Measurements from ENCODE around the gene GRM3. TPM values are rescaled to one million over a fixed set of nuclear protein-coding genes. Genes with fewer than 3 reads are reported as not detected.

The GRM3 gene
- total and polyA plus RNA-seq, 2 of the 13 experiments (the other 11 are each of a cell fraction or from before 2014, with no cell fraction given), result not detected

- Histone ChIP-seq H4K20me1 (ENCODE audit: insufficient read depth, low read length) (no peaks in the 10 kb centered on the region), H3K4me1 (ENCODE audit: insufficient read depth, low read length) (peaks cover 27% of the 10 kb centered on the region), H3K4me2 (ENCODE audit: low read depth, low read length) (no peak overlapping the region), H3K36me3 (replicated peaks in 1 of 2; ENCODE audit: control insufficient read depth in 1 of 2, insufficient read depth in 2 of 2, low read length in 2 of 2) (no peaks in the 10 kb centered on the region), H3K9ac (ENCODE audit: insufficient read depth, low read depth, low read length) (no peak overlapping the region), H3K9me3 (ENCODE audit: low read length) (no peaks in the 10 kb centered on the region), H3K27ac (ENCODE audit: extremely low read length, insufficient read depth, low read length) (no peak overlapping the region), H3K79me2 (ENCODE audit: insufficient read depth, low read length) (no peaks in the 10 kb centered on the region), H2AFZ (ENCODE audit: low read length) (no peak overlapping the region), H3K27me3 (ENCODE audit: control insufficient read depth in 1 of 2, insufficient read depth in 2 of 2, low read length in 2 of 2) (no peaks in the 10 kb centered on the region), H3K4me3 (replicated peaks in 1 of 3; ENCODE audit: insufficient read depth in 1 of 3, low read depth in 2 of 3, low read length in 3 of 3) (no peak overlapping the region)
- 33% methylated on average over 3 of the region's 3 CpGs for WGBS (ENCODE audit: low lambda C conversion rate)
- no peak for TF ChIP-seq GRHL1 (CRISPR knock-in tag; conservative IDR thresholded peaks at IDR 0.05)
- no peak for TF ChIP-seq ZNF577 (CRISPR knock-in tag; IDR thresholded peaks at IDR 0.05; ENCODE audit: borderline replicate concordance, low read depth)
- no peak for TF ChIP-seq ZNF605 (CRISPR knock-in tag; IDR thresholded peaks at IDR 0.05)
- no peak for TF ChIP-seq ZNF329 (CRISPR knock-in tag; IDR thresholded peaks at IDR 0.05; ENCODE audit: low read depth)
- FAIRE-seq, result no peak
- CTCF ChIA-PET (ENCODE audit: low intra/inter-chr PET ratio, low total read pairs), result no interaction called here
- intact Hi-C loops (cut with micrococcal nuclease; ENCODE audit: unreplicated experiment) (no loop called here), in situ Hi-C loops (cut with HindIII; ENCODE audit: extremely low pct_ligation_motif_present, low pct_unique_long_range_greater_than_20kb) (no loop called here)
- POLR2A ChIA-PET, result no interaction called here
- no TSS peak for BruUV-seq (replicated peaks)
- ATAC-seq, result no peak
- no peak for DNase-seq (ENCODE audit: low spot score)
Observed at GRCh38 chr7:86851566-86851965, 207.9 kb downstream of the GRM3 start.

- intact Hi-C loops (cut with micrococcal nuclease; ENCODE audit: unreplicated experiment) (no loop called here), in situ Hi-C loops (cut with HindIII; ENCODE audit: extremely low pct_ligation_motif_present, low pct_unique_long_range_greater_than_20kb) (no loop called here)
- DNase-seq (ENCODE audit: low spot score) (no peak), FAIRE-seq (no peak), ATAC-seq (no peak)
- CTCF ChIA-PET (ENCODE audit: low intra/inter-chr PET ratio, low total read pairs), result no interaction called here
- no peaks in the 10 kb centered on the region for H3K36me3 ChIP-seq (replicated peaks in 1 of 2; ENCODE audit: control insufficient read depth in 1 of 2, insufficient read depth in 2 of 2, low read length in 2 of 2)
- no peaks in the 10 kb centered on the region for H3K4me1 ChIP-seq (ENCODE audit: insufficient read depth, low read length)
- H3K9ac ChIP-seq (ENCODE audit: insufficient read depth, low read depth, low read length), result no peak overlapping the region
- WGBS (ENCODE audit: low lambda C conversion rate), result 48% methylated on average over 2 of the region's 2 CpGs
- no peak overlapping the region for H2AFZ ChIP-seq (ENCODE audit: low read length)
- BruUV-seq (replicated peaks), result no TSS peak
- no peaks in the 10 kb centered on the region for H3K79me2 ChIP-seq (ENCODE audit: insufficient read depth, low read length)
- no peak overlapping the region for H3K4me3 ChIP-seq (replicated peaks in 1 of 3; ENCODE audit: insufficient read depth in 1 of 3, low read depth in 2 of 3, low read length in 3 of 3)
- H3K27ac ChIP-seq (ENCODE audit: extremely low read length, insufficient read depth, low read length), result no peak overlapping the region
- H4K20me1 ChIP-seq (ENCODE audit: insufficient read depth, low read length), result no peaks in the 10 kb centered on the region
- H3K4me2 ChIP-seq (ENCODE audit: low read depth, low read length), result no peak overlapping the region
- no peaks in the 10 kb centered on the region for H3K27me3 ChIP-seq (ENCODE audit: control insufficient read depth in 1 of 2, insufficient read depth in 2 of 2, low read length in 2 of 2)
- POLR2A ChIA-PET, result no interaction called here
- H3K9me3 ChIP-seq (ENCODE audit: low read length), result no peaks in the 10 kb centered on the region
- TF ChIP-seq THRA (CRISPR knock-in tag; IDR thresholded peaks at IDR 0.05; ENCODE audit: borderline replicate concordance) (no peak), JUN (CRISPR knock-in tag; IDR thresholded peaks at IDR 0.05) (no peak), GLMP (CRISPR knock-in tag; IDR thresholded peaks at IDR 0.05; ENCODE audit: borderline replicate concordance) (no peak), PBX2 (CRISPR knock-in tag; IDR thresholded peaks at IDR 0.05) (no peak), TGIF2 (CRISPR knock-in tag; IDR thresholded peaks at IDR 0.05) (no peak), ZNF703 (CRISPR knock-in tag; IDR thresholded peaks at IDR 0.05; ENCODE audit: borderline replicate concordance) (no peak), CBX1 (IDR thresholded peaks at IDR 0.05; ENCODE audit: low read depth) (no peak), ZNF674 (CRISPR knock-in tag; IDR thresholded peaks at IDR 0.05; ENCODE audit: low read depth) (no peak), TFDP1 (CRISPR knock-in tag; IDR thresholded peaks at IDR 0.05; ENCODE audit: borderline replicate concordance) (no peak)
Observed at GRCh38 chr7:86863452-86863851, 219.7 kb downstream of the GRM3 start.

Measured in HepG2 (cell line).